ENCODE data around the gene PIK3CD. TPM values are rescaled to one million over a fixed set of nuclear protein-coding genes. Genes with fewer than 3 reads are reported as not detected.

The PIK3CD gene
- total RNA-seq, 1 experiment from 2014 or later = 2.6 TPM

DNA sequence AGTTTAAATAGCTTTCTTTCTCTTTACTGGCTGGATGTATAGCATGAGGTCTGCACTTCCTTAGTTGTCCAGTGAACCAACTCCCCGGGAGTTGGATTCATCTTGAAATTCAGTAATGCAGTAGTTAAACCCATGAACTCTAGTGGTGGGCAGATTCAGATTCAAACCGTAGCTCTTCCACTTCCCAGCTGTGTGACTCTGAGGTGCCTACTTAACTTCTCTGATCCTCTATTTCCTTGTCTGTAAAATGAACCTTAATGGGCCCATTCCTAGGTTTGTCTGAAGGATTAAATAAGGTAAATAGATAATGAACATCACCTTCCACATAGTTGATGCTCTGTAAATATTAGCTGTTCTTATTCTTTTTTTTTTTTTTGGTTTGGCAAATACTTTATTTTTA is 16.5 kb downstream of the PIK3CD start:
- Mint-ChIP-seq H3K9me3 (ENCODE audit: low read depth, unreplicated experiment) (no peaks in the 10 kb centered on the region), H3K4me3 (ENCODE audit: low read depth, unreplicated experiment) (no peak overlapping the region), H3K27me3 (ENCODE audit: unreplicated experiment) (no peaks in the 10 kb centered on the region), H3K36me3 (ENCODE audit: insufficient read depth, unreplicated experiment) (no peaks in the 10 kb centered on the region), H3K4me1 (ENCODE audit: low read depth, unreplicated experiment) (peaks cover 9% of the 10 kb centered on the region), H3K27ac (ENCODE audit: unreplicated experiment) (no peak overlapping the region)
- no TSS peak for BruUV-seq (replicated peaks)
- no peak for DNase-seq
- TF ChIP-seq, protein P1, sequence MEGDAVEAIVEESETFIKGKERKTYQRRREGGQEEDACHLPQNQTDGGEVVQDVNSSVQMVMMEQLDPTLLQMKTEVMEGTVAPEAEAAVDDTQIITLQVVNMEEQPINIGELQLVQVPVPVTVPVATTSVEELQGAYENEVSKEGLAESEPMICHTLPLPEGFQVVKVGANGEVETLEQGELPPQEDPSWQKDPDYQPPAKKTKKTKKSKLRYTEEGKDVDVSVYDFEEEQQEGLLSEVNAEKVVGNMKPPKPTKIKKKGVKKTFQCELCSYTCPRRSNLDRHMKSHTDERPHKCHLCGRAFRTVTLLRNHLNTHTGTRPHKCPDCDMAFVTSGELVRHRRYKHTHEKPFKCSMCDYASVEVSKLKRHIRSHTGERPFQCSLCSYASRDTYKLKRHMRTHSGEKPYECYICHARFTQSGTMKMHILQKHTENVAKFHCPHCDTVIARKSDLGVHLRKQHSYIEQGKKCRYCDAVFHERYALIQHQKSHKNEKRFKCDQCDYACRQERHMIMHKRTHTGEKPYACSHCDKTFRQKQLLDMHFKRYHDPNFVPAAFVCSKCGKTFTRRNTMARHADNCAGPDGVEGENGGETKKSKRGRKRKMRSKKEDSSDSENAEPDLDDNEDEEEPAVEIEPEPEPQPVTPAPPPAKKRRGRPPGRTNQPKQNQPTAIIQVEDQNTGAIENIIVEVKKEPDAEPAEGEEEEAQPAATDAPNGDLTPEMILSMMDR (IDR thresholded peaks at IDR 0.05; ENCODE audit: unreplicated experiment) = no peak
- CTCF ChIA-PET = interaction anchor here (0.6 to 0.7 kb wide), 3 partner anchors 72 to 253 kb away, joined by 3 read pairs; no protein-coding TSS in a partner anchor
- intact Hi-C loops (cut with micrococcal nuclease; ENCODE audit: unreplicated experiment) = no loop called here

DNA sequence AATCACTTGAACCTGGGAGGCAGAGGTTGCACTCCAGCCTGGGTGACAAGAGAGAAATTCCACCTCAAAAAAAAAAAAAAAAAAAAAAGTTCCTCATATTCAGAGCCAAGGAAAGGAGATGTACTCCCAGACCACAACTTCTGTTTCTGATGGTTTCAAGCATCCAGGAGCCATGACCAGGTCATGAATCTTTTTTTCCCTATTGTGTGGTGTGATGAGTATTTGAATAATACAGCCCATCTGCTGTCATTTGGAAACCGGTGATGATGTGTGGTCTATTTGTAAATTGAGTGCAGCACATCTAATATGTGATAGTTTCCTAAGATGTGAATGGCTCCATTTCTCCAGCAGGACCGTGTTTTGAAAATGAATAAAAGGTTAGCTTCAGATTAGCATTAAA is 18.6 kb downstream of the PIK3CD start:
- intact Hi-C loops (cut with micrococcal nuclease; ENCODE audit: unreplicated experiment) = no loop called here
- H3K27me3 Mint-ChIP-seq (ENCODE audit: unreplicated experiment) = no peaks in the 10 kb centered on the region
- no peak for DNase-seq
- no peak overlapping the region for H3K27ac Mint-ChIP-seq (ENCODE audit: unreplicated experiment)
- H3K9me3 Mint-ChIP-seq (ENCODE audit: low read depth, unreplicated experiment) = no peaks in the 10 kb centered on the region
- CTCF ChIA-PET = interaction anchor here (0.7 kb wide), 1 partner anchor 542 kb away, joined by 3 read pairs; no protein-coding TSS in a partner anchor
- no peaks in the 10 kb centered on the region for H3K36me3 Mint-ChIP-seq (ENCODE audit: insufficient read depth, unreplicated experiment)
- H3K4me1 Mint-ChIP-seq (ENCODE audit: low read depth, unreplicated experiment) = peaks cover 9% of the 10 kb centered on the region
- H3K4me3 Mint-ChIP-seq (ENCODE audit: low read depth, unreplicated experiment) = no peak overlapping the region
- TF ChIP-seq, protein P1 (IDR thresholded peaks at IDR 0.05; ENCODE audit: unreplicated experiment) = no peak
- no TSS peak for BruUV-seq (replicated peaks)

DNA sequence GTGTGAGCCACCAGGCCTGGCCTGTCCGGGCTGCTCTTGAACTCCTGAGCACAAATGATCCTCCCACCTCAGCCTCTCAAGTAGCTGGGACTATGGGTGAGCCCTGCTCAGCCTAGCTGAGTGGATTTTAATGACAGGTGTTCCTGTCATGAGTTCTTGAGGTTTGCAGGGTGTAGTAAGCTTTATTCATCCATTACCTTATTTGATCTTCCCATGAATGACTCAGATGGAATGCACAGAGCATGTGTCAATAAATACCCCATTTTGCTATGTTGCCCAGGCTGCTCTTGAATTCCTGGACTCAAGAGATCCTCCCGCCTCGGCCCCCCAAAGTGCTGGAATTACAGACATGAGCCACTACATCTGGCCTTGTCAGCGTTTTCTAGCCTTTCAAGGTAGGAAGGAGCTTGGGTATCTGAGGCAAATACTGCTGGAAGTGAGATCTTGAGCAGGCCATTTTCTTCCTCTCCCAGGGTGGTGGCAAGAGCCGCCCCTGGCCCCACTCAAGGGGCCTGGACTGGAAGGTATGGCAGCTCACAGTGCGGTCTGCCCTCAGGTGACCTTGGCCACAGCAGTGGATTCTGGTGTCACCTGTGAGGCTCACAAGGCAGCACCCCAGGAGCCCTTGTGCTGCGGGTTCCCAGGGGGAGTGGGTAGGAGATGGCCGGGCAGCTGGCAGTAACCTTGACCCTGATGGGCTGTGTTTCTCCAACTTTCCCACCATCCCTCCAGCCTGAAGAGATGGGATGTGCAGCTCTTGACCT is 20.0 kb downstream of the PIK3CD start:
- BruUV-seq (replicated peaks) = no TSS peak
- intact Hi-C loops (cut with micrococcal nuclease; ENCODE audit: unreplicated experiment) = no loop called here
- Mint-ChIP-seq H3K4me1 (ENCODE audit: low read depth, unreplicated experiment) (peaks cover 9% of the 10 kb centered on the region), H3K27ac (ENCODE audit: unreplicated experiment) (no peak overlapping the region), H3K4me3 (ENCODE audit: low read depth, unreplicated experiment) (no peak overlapping the region), H3K36me3 (ENCODE audit: insufficient read depth, unreplicated experiment) (no peaks in the 10 kb centered on the region), H3K27me3 (ENCODE audit: unreplicated experiment) (no peaks in the 10 kb centered on the region), H3K9me3 (ENCODE audit: low read depth, unreplicated experiment) (no peaks in the 10 kb centered on the region)
- peak; percentile 22 for DNase-seq
- TF ChIP-seq, protein P1 (IDR thresholded peaks at IDR 0.05; ENCODE audit: unreplicated experiment) = no peak
- CTCF ChIA-PET = interaction anchor here (0.8 kb wide), 1 partner anchor 45 kb away, joined by 4 read pairs; no protein-coding TSS in a partner anchor

DNA sequence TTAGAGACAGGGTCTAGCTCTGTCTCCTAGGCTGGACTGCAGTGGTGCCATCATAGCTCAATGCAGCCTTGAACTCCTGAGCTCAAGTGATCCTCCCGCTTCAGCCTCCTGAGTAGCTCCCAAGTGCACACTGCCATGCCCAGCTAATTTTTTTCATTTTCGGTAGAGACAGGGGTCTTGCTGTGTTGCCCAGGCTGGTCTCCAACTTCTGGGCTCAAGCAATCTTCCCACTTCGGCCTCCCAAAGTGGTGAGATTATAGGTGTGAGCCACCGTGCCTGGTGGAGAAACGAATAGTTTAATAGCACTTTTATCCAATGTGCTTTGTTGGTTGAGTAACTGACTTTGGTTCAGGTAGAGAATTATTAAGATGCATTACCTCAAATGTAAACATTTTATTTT is 20.9 kb downstream of the PIK3CD start:
- BruUV-seq (replicated peaks) = no TSS peak
- Mint-ChIP-seq H3K27me3 (ENCODE audit: unreplicated experiment) (no peaks in the 10 kb centered on the region), H3K27ac (ENCODE audit: unreplicated experiment) (no peak overlapping the region), H3K36me3 (ENCODE audit: insufficient read depth, unreplicated experiment) (no peaks in the 10 kb centered on the region), H3K4me3 (ENCODE audit: low read depth, unreplicated experiment) (no peak overlapping the region), H3K9me3 (ENCODE audit: low read depth, unreplicated experiment) (no peaks in the 10 kb centered on the region), H3K4me1 (ENCODE audit: low read depth, unreplicated experiment) (peaks cover 9% of the 10 kb centered on the region)
- CTCF ChIA-PET = no interaction called here
- intact Hi-C loops (cut with micrococcal nuclease; ENCODE audit: unreplicated experiment) = no loop called here
- TF ChIP-seq, protein P1 (IDR thresholded peaks at IDR 0.05; ENCODE audit: unreplicated experiment) = no peak
- DNase-seq = no peak
